GM23338 (cell line): ENCODE data around the gene ATXN2.

Source experiments
- EZH2 ChIP-seq: fragments of 200-600 bp; sonication (generic); IDR thresholded peaks from one replicate; pipeline ENCODE4 v1.8.0; 2017; ENCODE audit warnings: antibody characterized with exemption, mild to moderate bottlenecking, low read depth; ENCODE audit not compliant: unreplicated experiment
- POLR2AphosphoS5 ChIP-seq: IDR thresholded peaks from 2 replicates; pipeline ENCODE4 v1.6.1; 2016; ENCODE audit warnings: antibody characterized with exemption, low read depth

- TF ChIP-seq POLR2AphosphoS5: 0 out of 2 replicates have a peak, but pooled peaks have one; percentile 11
- TF ChIP-seq EZH2: no peak
These were observed 150.0 kb downstream of the ATXN2 start for GRCh38 chr12:111448846-111449790.
